Mesenchymal stem cell (in vitro differentiated cells and primary cell): ENCODE measurements around the gene SMIM35.

Experiments used
- DNase-seq: peaks from one replicate; pipeline ENCODE4 v3.0.0-alpha.2; 2013
- H2AFZ ChIP-seq: one replicate; pipeline ENCODE4 v1.6.1; 2013; ENCODE audit warnings: low read depth, mild to moderate bottlenecking, control low read depth, inconsistent platforms, low read length, moderate library complexity
- H2AK5ac ChIP-seq: 2 replicates; pipeline ENCODE4 v1.6.1; 2013; ENCODE audit warnings: low read length, moderate library complexity, mild to moderate bottlenecking, inconsistent platforms; ENCODE audit not compliant: severe bottlenecking
- H2BK120ac ChIP-seq: one replicate; pipeline ENCODE4 v1.6.1; 2013; ENCODE audit warnings: low read depth, mild to moderate bottlenecking, inconsistent platforms, low read length, moderate library complexity
- H2BK12ac ChIP-seq, 2 experiments: one replicate each; pipeline ENCODE4 v1.6.1; 2013; ENCODE audit warnings: inconsistent platforms in 2 of 2, low read length in 2 of 2, mild to moderate bottlenecking in 2 of 2, moderate library complexity in 2 of 2, control low read depth in 1 of 2
- H2BK15ac ChIP-seq: one replicate; pipeline ENCODE4 v1.6.1; 2013; ENCODE audit warnings: mild to moderate bottlenecking, low read depth, inconsistent platforms; ENCODE audit not compliant: poor library complexity, severe bottlenecking
- H2BK5ac ChIP-seq: 2 replicates; pipeline ENCODE4 v1.6.1; 2013; ENCODE audit warnings: low read depth, mild to moderate bottlenecking, low read length, control low read depth, inconsistent platforms; ENCODE audit not compliant: poor library complexity, severe bottlenecking
- H3K14ac ChIP-seq, 2 experiments: one replicate each; pipeline ENCODE4 v1.6.1; 2013; ENCODE audit warnings: inconsistent platforms in 2 of 2, low read length in 2 of 2, control low read depth in 1 of 2, mild to moderate bottlenecking in 1 of 2, moderate library complexity in 1 of 2
- H3K18ac ChIP-seq, 2 experiments: one replicate each; pipeline ENCODE4 v1.6.1; 2013; ENCODE audit warnings: inconsistent platforms in 2 of 2, low read length in 2 of 2, control low read depth in 1 of 2, low read depth in 1 of 2, mild to moderate bottlenecking in 1 of 2
- H3K23ac ChIP-seq, 2 experiments: one replicate each; pipeline ENCODE4 v1.6.1; 2013; ENCODE audit warnings: inconsistent platforms in 2 of 2, low read length in 2 of 2, mild to moderate bottlenecking in 2 of 2, moderate library complexity in 2 of 2, control low read depth in 1 of 2
- H3K27ac ChIP-seq: 2 replicates; pipeline ENCODE4 v1.5.1; 2013; ENCODE audit warnings: mild to moderate bottlenecking, moderate library complexity, low read length, control low read depth, inconsistent platforms; ENCODE audit not compliant: poor library complexity, severe bottlenecking
- H3K27me3 ChIP-seq, 2 experiments: 2 replicates each; pipeline versions ENCODE4 v1.6.1 to v1.7.0; 2013; ENCODE audit warnings: low read length in 2 of 2, mild to moderate bottlenecking in 2 of 2, moderate library complexity in 2 of 2, control low read depth in 1 of 2, inconsistent platforms in 1 of 2; ENCODE audit not compliant: control insufficient read depth in 1 of 2, insufficient read depth in 1 of 2
- H3K36me3 ChIP-seq, 2 experiments: 2 replicates each; pipeline versions ENCODE4 v1.6.1 to v1.7.0; 2013; ENCODE audit warnings: low read length in 2 of 2, control low read depth in 1 of 2, inconsistent platforms in 1 of 2, low read depth in 1 of 2, mild to moderate bottlenecking in 1 of 2; ENCODE audit not compliant: insufficient read depth in 2 of 2, control insufficient read depth in 1 of 2
- H3K4ac ChIP-seq, 2 experiments: one replicate each; pipeline ENCODE4 v1.6.1; 2013; ENCODE audit warnings: inconsistent platforms in 2 of 2, low read length in 2 of 2, mild to moderate bottlenecking in 2 of 2, moderate library complexity in 2 of 2, control low read depth in 1 of 2, low read depth in 1 of 2
- H3K4me1 ChIP-seq: 2 replicates; pipeline ENCODE4 v1.6.1; 2013; ENCODE audit warnings: low read depth, low read length, control low read depth; ENCODE audit not compliant: control insufficient read depth, insufficient read depth
- H3K4me2 ChIP-seq: 2 replicates; pipeline ENCODE4 v1.6.1; 2013; ENCODE audit warnings: low read length, mild to moderate bottlenecking, inconsistent platforms; ENCODE audit not compliant: poor library complexity, severe bottlenecking
- H3K4me3 ChIP-seq, 2 experiments: 2 replicates each; pipeline versions ENCODE4 v1.5.1 to v1.7.0; 2013; ENCODE audit warnings: low read length in 2 of 2, mild to moderate bottlenecking in 2 of 2, control low read depth in 1 of 2, low read depth in 1 of 2; ENCODE audit not compliant: insufficient read depth in 1 of 2
- H3K79me1 ChIP-seq: replicated peaks from 2 replicates; pipeline ENCODE4 v1.6.1; 2013; ENCODE audit warnings: mild to moderate bottlenecking, control low read depth, low read length, inconsistent platforms; ENCODE audit not compliant: poor library complexity, severe bottlenecking
- H3K9ac ChIP-seq: 2 replicates; pipeline ENCODE4 v1.7.0; 2013; ENCODE audit warnings: mild to moderate bottlenecking, low read length, moderate library complexity
- H3K9me3 ChIP-seq: 2 replicates; pipeline ENCODE4 v1.7.0; 2013; ENCODE audit warnings: mild to moderate bottlenecking, low read length; ENCODE audit not compliant: control insufficient read depth
- H4K8ac ChIP-seq: one replicate; pipeline ENCODE4 v1.6.1; 2013; ENCODE audit warnings: inconsistent platforms, mild to moderate bottlenecking, low read length, moderate library complexity
- H4K91ac ChIP-seq: one replicate; pipeline ENCODE4 v1.6.1; 2013; ENCODE audit warnings: mild to moderate bottlenecking, low read length, inconsistent platforms
- WGBS: methylation state at CpG from one replicate; pipeline ENCODE4 v1.1.7; 2013; ENCODE audit warnings: mixed read lengths; 5-methylcytosine and 5-hydroxymethylcytosine counted together

The SMIM35 gene

DNA sequence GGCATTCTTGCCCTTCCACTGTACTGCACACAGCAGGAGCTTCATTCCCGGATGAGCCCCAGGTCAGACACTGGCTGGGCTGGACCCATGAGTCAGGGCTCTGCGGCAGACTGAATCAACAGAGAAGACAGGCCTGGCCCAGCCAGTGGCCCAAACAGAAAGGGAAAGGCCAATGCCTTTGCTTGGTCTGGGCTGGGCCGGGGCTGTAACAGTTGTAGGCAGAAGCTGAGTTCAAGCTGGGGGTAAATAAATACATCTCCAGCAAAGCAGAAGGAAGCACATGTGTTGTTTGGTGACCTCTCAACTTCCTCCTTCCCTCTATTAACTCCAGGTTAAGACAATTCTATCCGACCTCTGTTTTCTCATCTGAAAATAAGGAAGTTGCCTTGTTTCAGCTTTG is 1.8 kb upstream of the SMIM35 start:
- Histone ChIP-seq H2BK12ac (no peak overlapping the region), H3K4me2 (no peak overlapping the region), H2BK15ac (no peak overlapping the region), H3K9me3 (peaks cover 44% of the 10 kb centered on the region), H3K27me3 (peaks cover 15 to 24% of the 10 kb centered on the region in 2 experiments), H3K23ac (no peak overlapping the region), H4K91ac (no peak overlapping the region), H2AK5ac (no peak overlapping the region), H2BK120ac (no peak overlapping the region), H3K4me3 (no peak overlapping the region), H3K9ac (no peak overlapping the region), H3K36me3 (no peaks in the 10 kb centered on the region), H3K4me1 (no peaks in the 10 kb centered on the region), H3K18ac (no peak overlapping the region), H3K14ac (no peak overlapping the region), H2AFZ (no peak overlapping the region), H2BK5ac (no peak overlapping the region), H3K79me1 (no peaks in the 10 kb centered on the region), H4K8ac (no peak overlapping the region), H3K4ac (no peak overlapping the region), H3K27ac (no peak overlapping the region)
- WGBS: 71% methylated on average over 3 of the region's 4 CpGs
- DNase-seq: no peak

DNA sequence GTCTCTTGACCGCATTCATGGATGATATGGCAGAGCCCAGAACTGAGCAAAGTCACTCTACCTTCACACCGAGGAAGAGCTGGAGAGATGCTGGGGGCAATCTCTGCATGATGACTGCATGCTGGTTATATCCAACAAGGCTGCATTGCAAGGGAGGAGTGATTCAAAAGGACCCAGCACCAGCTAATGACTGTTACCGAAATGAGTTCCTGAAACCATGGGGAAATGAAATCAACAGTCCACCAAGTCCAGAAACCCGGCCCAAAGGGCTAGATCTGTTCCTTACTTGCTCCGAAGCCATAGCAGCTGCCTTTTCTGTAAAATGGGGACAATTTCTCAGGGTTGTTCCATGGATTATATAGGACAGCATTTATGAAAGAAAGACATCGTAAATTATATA is 1.2 kb upstream of the SMIM35 start:
- Histone ChIP-seq H2AK5ac (no peak overlapping the region), H3K4ac (no peak overlapping the region), H4K8ac (no peak overlapping the region), H3K79me1 (no peaks in the 10 kb centered on the region), H3K18ac (no peak overlapping the region), H3K23ac (no peak overlapping the region), H3K9me3 (peaks cover 44% of the 10 kb centered on the region), H3K27ac (no peak overlapping the region), H2BK120ac (no peak overlapping the region), H3K36me3 (no peaks in the 10 kb centered on the region), H3K4me3 (no peak overlapping the region), H4K91ac (no peak overlapping the region), H3K27me3 (peaks cover 19 to 24% of the 10 kb centered on the region in 2 experiments), H2AFZ (no peak overlapping the region), H3K4me2 (no peak overlapping the region), H2BK5ac (no peak overlapping the region), H3K4me1 (no peaks in the 10 kb centered on the region), H3K9ac (no peak overlapping the region), H3K14ac (no peak overlapping the region), H2BK15ac (no peak overlapping the region), H2BK12ac (no peak overlapping the region)
- DNase-seq: no peak
- 77% methylated on average over 5 of the region's 6 CpGs for WGBS

DNA sequence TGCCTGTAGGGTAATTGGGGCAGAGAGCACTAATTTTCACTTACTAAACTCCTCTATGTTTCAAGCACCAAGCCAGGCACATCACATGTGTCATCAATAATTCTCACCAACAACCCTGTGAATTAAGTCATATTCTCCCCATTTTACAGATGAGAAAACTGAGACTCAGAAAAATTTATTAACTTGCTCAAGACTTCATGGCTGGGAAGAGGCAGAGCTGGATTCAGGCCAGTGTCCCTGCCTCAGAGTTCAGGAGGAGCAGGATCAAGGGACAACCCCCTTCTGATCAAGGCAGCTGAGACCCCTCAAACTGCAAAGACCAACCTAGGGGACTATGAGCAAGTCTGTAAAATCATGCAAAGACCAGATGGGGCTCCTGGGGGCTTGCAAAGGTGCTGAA is 2.1 kb downstream of the SMIM35 start:
- H2AK5ac ChIP-seq: no peak overlapping the region
- no peak overlapping the region for H3K23ac ChIP-seq
- no peaks in the 10 kb centered on the region for H3K4me1 ChIP-seq
- H2AFZ ChIP-seq: no peak overlapping the region
- DNase-seq: no peak
- H3K27me3 ChIP-seq: peaks cover 33 to 46% of the 10 kb centered on the region in 2 experiments
- no peak overlapping the region for H2BK12ac ChIP-seq
- no peak overlapping the region for H3K4ac ChIP-seq
- no peak overlapping the region for H4K8ac ChIP-seq
- no peak overlapping the region for H2BK5ac ChIP-seq
- no peak overlapping the region for H4K91ac ChIP-seq
- no peak overlapping the region for H3K14ac ChIP-seq
- no peak overlapping the region for H3K27ac ChIP-seq
- no peak overlapping the region for H2BK15ac ChIP-seq
- H3K79me1 ChIP-seq: no peaks in the 10 kb centered on the region
- no peak overlapping the region for H2BK120ac ChIP-seq
- H3K9me3 ChIP-seq: peaks cover 34% of the 10 kb centered on the region
- no peak overlapping the region for H3K9ac ChIP-seq
- no peak overlapping the region for H3K4me2 ChIP-seq
- no peak overlapping the region for H3K18ac ChIP-seq
- H3K36me3 ChIP-seq: no peaks in the 10 kb centered on the region
- no peak overlapping the region for H3K4me3 ChIP-seq

DNA sequence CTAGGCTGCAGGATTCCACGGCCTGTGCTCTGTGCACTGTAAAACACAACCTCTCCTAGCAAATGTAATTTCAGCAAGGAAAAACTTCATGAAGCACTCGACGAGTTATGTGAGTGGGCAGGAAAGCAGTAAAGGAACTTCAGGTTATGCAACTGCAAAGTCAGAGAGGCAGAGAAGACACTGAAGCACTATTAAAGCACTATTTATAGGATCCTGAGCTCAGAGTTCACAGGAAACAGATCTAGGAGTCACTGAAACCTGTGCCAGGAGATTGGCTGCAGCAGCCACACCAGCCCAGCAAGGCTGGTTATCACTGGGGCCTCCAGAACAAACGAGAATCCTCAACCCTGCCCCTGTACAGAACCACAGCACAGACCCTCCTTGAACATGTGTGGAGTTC is 2.5 kb downstream of the SMIM35 start:
- no peaks in the 10 kb centered on the region for H3K4me1 ChIP-seq
- peaks cover 31% of the 10 kb centered on the region for H3K9me3 ChIP-seq
- H2BK15ac ChIP-seq: no peak overlapping the region
- H3K36me3 ChIP-seq: no peaks in the 10 kb centered on the region
- peak; percentile 9 for DNase-seq
- WGBS: 35% methylated on average over 4 of the region's 4 CpGs
- no peak overlapping the region for H2AK5ac ChIP-seq
- peaks cover 36 to 50% of the 10 kb centered on the region in 2 experiments for H3K27me3 ChIP-seq
- H3K79me1 ChIP-seq: no peaks in the 10 kb centered on the region
- no peak overlapping the region for H3K4me3 ChIP-seq
- no peak overlapping the region for H2AFZ ChIP-seq
- no peak overlapping the region for H3K23ac ChIP-seq
- no peak overlapping the region for H2BK12ac ChIP-seq
- H3K18ac ChIP-seq: no peak overlapping the region
- no peak overlapping the region for H2BK120ac ChIP-seq
- H4K8ac ChIP-seq: no peak overlapping the region
- H3K4me2 ChIP-seq: no peak overlapping the region
- H3K14ac ChIP-seq: no peak overlapping the region
- no peak overlapping the region for H3K4ac ChIP-seq
- no peak overlapping the region for H2BK5ac ChIP-seq
- H3K27ac ChIP-seq: no peak overlapping the region
- H3K9ac ChIP-seq: no peak overlapping the region
- H4K91ac ChIP-seq: no peak overlapping the region
